Mucosa of rectum (tissue), 2 donors: ENCODE results near the gene PITX1.

ENCODE experiments used
- H3K27ac ChIP-seq, 2 donors: one replicate each; pipeline ENCODE4 v1.7.0; 2013; ENCODE audit warnings: inconsistent platforms in 2 of 2, low read depth in 2 of 2, low read length in 2 of 2
- H3K27me3 ChIP-seq, 2 donors: one replicate each; pipeline ENCODE4 v1.7.0; 2013; ENCODE audit warnings: low read length in 2 of 2; ENCODE audit not compliant: control insufficient read depth in 2 of 2, insufficient read depth in 2 of 2
- H3K36me3 ChIP-seq, 2 donors: one replicate each; pipeline ENCODE4 v1.7.0; 2013; ENCODE audit warnings: low read length in 2 of 2; ENCODE audit not compliant: control insufficient read depth in 2 of 2, insufficient read depth in 2 of 2
- H3K4me1 ChIP-seq, 2 donors: one replicate each; pipeline ENCODE4 v1.7.0; 2013; ENCODE audit warnings: low read length in 2 of 2, mild to moderate bottlenecking in 1 of 2; ENCODE audit not compliant: control insufficient read depth in 2 of 2, insufficient read depth in 2 of 2
- H3K4me3 ChIP-seq, 2 donors: one replicate each; pipeline ENCODE4 v1.7.0; 2013; ENCODE audit warnings: low read length in 2 of 2
- H3K9ac ChIP-seq, 2 donors: one replicate each; pipeline ENCODE4 v1.7.0; 2013; ENCODE audit warnings: low read length in 2 of 2, low read depth in 1 of 2, mild to moderate bottlenecking in 1 of 2
- H3K9me3 ChIP-seq, 2 donors: one replicate each; pipeline ENCODE4 v1.7.0; 2013; ENCODE audit warnings: low read length in 2 of 2; ENCODE audit not compliant: control insufficient read depth in 2 of 2
- donor health status: healthy.
- donor health status: Normal muscosa, but diverticular disease.

Gene PITX1

DNA sequence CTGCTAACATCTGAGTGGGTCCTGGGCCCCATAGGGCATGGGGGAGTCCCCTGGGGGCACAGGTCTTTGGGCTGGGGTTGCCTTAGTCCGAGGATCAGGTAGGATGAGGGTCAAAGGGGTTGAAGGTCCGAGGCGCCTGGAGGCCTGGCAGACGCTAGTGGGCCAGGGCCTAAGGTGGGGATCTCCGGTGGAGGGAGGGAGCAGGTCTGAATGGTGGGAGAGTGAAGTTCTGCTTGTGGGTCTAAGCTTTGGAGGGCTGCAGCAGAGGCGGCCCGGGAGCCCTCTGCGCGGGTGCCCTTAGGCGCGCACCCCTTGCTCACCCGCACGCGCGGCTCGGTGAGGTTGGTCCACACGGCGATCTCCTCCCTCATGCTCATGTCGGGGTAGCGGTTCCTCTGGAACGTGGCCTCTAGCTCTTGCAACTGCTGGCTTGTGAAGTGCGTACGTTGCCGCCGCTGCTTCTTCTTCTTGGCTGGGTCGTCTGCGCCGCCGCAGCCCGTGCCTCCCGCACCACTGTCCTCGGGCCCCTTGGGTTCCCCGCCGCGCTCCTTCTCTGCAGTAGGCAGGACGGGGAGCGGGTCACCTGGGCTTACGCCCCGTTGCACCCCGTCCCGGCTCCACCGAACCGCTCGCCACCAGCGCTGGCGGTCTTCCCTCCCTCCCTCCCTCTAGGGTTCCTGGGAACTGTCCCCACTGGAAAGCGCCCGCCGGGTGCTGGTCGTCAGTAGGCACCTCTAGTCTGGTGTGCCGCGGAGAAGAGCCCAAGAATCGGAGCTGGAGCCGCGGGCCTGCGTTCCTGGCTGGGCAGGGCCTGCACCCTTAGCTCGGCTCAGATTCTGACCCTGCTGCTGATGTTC lies 2.8 kb downstream of the PITX1 start:
- H3K36me3 ChIP-seq = no peaks in the 10 kb centered on the region
- H3K27me3 ChIP-seq = peaks cover 53 to 73% of the 10 kb centered on the region in 2 donors
- peak overlapping the region; percentile 60 to 61 for H3K27ac ChIP-seq
- peak overlapping the region; percentile 72 to 74 for H3K4me3 ChIP-seq
- peaks cover 18 to 19% of the 10 kb centered on the region in 2 donors for H3K4me1 ChIP-seq
- no peaks in the 10 kb centered on the region for H3K9me3 ChIP-seq
- H3K9ac ChIP-seq = peak overlapping the region; percentile 38 to 62

DNA sequence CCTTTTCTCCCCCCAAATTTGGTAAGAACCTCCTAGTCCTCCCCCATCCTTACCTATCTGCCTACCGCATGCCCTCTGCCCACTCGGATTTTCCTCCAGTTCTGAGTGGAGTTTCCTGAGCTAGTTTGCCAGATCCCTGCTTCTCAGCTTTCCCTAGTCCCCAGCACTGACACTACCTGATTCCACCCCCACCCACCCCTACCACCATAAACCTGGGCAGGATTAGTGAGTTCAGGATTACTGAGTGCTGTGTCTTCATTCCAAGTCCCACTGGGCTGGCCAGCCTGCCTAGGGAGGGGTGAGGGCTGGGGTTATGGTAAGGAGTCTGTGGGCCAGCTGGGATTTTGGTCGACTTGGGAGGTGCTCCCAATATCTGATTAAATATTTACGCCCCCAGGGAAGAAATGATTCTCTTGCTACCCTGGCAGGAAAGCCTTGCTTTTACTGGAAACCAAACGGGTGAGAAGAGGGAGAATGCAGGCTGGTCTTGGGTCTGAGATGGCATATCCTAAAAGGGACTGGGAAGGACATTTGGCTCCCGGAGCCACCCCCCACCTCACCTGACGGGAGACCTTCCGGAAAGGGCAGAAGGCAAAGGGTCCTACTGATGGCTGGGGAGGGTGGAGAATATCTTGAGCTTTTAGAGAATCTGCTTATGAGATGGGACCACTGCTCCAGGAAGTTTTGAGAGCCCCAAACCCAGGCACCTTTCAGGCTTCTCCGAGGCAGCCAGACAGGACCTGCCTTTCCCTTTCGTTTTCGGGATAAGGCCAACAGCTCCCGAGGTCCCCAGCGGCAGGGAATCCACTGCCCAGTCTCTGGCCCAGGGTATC lies 3.7 kb downstream of the PITX1 start:
- Histone ChIP-seq H3K4me3 (peak overlapping the region; percentile 67 to 72), H3K9ac (peak overlapping the region; percentile 38 to 62), H3K4me1 (peaks cover 19% of the 10 kb centered on the region in 2 donors), H3K27me3 (peaks cover 51 to 73% of the 10 kb centered on the region in 2 donors), H3K9me3 (no peaks in the 10 kb centered on the region), H3K36me3 (no peaks in the 10 kb centered on the region), H3K27ac (peak overlapping the region; percentile 60 to 61)

DNA sequence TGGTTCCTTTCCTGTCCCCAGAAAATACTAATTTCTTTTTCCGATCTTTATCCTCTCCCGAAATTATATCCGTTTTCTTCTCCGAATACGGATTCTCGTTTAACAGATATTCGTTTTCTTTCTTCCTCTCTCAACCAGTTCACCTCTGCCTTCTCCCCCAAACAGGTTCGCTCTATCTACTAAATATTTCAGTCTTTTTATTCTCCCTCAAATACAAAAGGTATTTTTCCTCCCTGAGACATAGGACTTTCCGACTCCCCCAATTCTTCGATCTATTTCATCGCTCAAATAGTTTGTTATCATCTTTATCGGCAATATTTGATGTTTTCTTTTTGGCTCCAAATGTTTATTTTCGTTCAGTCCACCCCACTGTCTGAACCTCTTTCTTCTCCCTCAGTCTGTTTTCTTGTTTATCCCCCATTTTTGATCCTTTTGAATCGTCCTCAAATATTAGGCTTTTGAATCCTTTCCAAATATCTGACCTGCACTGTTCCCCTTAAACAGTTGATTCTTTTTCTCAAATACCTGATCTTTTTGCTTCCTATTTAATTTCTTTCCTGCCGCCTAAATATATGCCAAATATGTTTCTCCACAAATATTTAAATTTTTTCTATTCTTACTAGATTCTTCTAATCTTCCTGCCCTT lies 4.4 kb downstream of the PITX1 start:
- peak overlapping the region in 1 of 2 donors; percentile 72 for H3K4me3 ChIP-seq
- peaks cover 15 to 19% of the 10 kb centered on the region in 2 donors for H3K4me1 ChIP-seq
- H3K27ac ChIP-seq = peak overlapping the region; percentile 58 to 61
- peaks cover 46 to 69% of the 10 kb centered on the region in 2 donors for H3K27me3 ChIP-seq
- no peaks in the 10 kb centered on the region for H3K36me3 ChIP-seq
- peak overlapping the region; percentile 17 to 62 for H3K9ac ChIP-seq
- H3K9me3 ChIP-seq = no peaks in the 10 kb centered on the region

DNA sequence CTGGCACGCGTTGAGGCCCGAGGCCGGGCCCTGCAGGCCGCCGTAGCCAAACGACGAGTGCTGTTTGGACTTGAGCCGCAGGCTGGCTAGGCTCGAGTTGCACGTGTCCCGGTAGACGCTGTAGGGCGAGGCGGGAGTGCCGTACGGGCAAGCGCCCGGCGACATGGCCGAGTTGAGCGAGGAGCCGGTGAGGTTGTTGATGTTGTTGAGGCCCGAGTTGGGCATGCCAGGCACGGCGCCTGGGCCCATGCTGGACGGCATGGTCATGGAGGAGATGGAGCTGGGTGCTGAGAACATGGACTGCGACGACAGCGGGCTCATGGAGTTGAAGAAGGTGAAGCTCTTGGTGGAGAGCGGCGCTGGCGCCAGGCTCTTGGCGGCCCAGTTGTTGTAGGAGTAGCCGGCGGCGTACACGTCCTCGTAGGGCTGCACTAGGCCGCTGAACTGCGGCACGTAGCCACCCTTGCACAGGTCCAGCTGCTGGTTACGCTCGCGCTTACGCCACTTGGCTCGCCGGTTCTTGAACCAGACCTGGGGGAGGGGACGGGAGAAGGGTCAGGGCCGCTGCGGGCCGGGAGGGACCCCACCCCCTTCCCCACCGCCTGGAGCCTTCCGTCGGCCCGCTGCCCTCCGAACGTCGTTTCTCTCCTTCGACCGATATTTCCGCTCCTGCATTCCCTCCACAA lies 5.1 kb downstream of the PITX1 start:
- H3K4me3 ChIP-seq = peak overlapping the region; percentile 33 to 35
- peak overlapping the region in 1 of 2 donors; percentile 39 for H3K9ac ChIP-seq
- peaks cover 15 to 19% of the 10 kb centered on the region in 2 donors for H3K4me1 ChIP-seq
- peak overlapping the region; percentile 58 to 61 for H3K27ac ChIP-seq
- H3K9me3 ChIP-seq = no peaks in the 10 kb centered on the region
- peaks cover 46 to 69% of the 10 kb centered on the region in 2 donors for H3K27me3 ChIP-seq
- no peaks in the 10 kb centered on the region for H3K36me3 ChIP-seq

DNA sequence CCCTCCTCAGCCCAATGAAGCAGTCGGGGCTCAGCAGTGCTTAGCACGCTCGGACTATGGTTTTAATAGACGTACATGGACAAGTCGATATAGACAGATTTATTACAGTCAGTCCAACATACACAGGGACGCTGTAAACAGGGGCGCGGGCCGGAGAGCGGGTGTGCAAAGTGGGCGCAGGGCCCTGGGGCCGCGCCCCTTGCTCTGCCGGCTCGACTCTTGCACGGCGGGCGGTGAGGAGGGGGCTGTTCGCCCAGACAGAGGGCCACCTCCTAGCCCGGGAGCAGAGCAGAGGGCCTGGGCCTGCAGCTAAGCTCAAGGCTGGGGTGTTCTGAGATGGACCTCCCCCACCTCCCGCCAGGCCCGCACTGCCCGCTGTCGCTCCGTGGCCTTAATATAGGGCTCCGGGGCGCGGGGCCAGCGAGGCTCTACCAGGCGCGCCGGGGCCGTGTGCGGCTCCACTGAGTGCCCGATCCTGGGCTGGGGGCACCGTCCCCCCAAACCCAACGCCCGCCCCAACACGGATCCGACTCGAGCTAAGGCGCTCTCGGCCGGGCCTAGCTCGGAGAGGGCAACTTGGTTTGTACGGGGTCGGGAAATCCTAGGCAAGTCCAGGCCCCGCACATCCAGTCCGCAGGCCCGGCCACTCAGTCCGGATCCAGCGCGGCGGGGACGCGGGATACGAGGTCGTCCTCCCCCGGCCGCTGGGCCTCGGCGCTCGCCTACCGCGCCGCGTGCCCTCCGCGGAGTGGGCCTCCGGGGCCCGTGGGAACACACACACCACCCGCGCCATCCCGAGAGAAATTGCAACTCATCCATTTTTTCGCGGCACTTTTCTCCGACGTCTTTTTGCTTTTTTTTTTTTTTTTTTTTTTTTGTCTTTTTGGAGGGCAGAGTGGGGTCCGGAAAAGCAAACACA lies 6.1 kb downstream of the PITX1 start:
- Histone ChIP-seq H3K4me3 (no peak overlapping the region), H3K27me3 (peaks cover 46 to 62% of the 10 kb centered on the region in 2 donors), H3K9ac (peak overlapping the region in 1 of 2 donors; percentile 53), H3K27ac (peak overlapping the region; percentile 61 to 73), H3K9me3 (no peaks in the 10 kb centered on the region), H3K36me3 (no peaks in the 10 kb centered on the region), H3K4me1 (peaks cover 10 to 13% of the 10 kb centered on the region in 2 donors)

DNA sequence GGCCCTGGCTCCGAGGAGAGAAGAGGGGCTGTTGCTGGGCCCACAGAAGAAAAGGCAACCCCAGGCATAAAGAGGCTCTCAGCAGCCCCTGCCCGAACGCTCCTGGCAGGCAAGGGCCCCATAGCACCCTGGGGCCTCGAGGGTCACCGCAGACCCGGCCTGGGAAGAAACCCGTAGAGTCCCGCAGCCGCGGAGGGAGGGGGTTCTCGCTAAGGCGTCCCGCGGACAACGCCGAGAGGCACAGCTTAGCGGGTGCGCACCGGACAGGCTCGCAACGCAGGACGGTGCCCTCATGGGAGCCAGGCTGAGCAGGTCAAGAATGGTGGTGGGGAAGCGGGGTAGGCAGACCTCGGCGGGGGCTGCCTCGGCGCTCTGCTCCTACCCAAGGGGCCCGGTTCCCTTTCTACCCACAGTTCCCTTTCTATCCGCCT lies 6.7 kb downstream of the PITX1 start:
- peak overlapping the region in 1 of 2 donors; percentile 53 for H3K9ac ChIP-seq
- H3K36me3 ChIP-seq = no peaks in the 10 kb centered on the region
- peaks cover 9 to 10% of the 10 kb centered on the region in 2 donors for H3K4me1 ChIP-seq
- H3K27me3 ChIP-seq = peaks cover 43 to 55% of the 10 kb centered on the region in 2 donors
- no peaks in the 10 kb centered on the region for H3K9me3 ChIP-seq
- H3K27ac ChIP-seq = peak overlapping the region; percentile 61 to 73
- H3K4me3 ChIP-seq = no peak overlapping the region

DNA sequence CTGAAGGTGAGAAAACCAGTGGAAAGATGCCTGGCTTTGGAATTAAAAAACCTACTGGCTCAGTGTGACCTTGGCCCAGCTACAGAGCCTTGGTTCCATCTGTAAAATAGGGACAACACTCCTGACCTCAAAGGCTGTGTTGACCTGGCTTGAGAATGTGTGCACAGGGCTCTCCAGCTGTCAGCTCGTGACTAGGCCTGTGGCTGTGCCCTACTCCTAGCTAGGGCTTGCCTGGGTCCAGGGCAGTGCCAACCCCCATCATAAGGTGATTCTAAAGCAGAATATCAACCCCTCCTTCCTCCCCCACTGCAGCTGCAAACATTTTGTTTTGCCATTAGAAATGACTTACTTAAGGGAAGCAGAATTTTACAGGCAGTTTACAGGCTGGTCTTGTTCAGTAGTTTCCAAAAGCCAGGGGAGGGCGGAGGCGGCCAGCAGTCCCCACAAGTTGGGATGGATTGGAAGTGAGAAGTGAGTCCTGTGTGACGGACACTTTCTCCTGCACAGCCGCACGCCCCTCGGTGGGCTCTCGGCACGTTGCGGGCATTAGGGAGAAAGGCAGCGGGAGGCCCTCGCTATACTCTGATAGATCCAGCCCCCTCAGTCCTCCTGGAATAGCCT lies 7.3 kb downstream of the PITX1 start:
- Histone ChIP-seq H3K27ac (peak overlapping the region; percentile 61 to 73), H3K9me3 (no peaks in the 10 kb centered on the region), H3K4me1 (peaks cover 9 to 10% of the 10 kb centered on the region in 2 donors), H3K27me3 (peaks cover 38 to 50% of the 10 kb centered on the region in 2 donors), H3K9ac (peak overlapping the region in 1 of 2 donors; percentile 53), H3K36me3 (no peaks in the 10 kb centered on the region), H3K4me3 (no peak overlapping the region)

DNA sequence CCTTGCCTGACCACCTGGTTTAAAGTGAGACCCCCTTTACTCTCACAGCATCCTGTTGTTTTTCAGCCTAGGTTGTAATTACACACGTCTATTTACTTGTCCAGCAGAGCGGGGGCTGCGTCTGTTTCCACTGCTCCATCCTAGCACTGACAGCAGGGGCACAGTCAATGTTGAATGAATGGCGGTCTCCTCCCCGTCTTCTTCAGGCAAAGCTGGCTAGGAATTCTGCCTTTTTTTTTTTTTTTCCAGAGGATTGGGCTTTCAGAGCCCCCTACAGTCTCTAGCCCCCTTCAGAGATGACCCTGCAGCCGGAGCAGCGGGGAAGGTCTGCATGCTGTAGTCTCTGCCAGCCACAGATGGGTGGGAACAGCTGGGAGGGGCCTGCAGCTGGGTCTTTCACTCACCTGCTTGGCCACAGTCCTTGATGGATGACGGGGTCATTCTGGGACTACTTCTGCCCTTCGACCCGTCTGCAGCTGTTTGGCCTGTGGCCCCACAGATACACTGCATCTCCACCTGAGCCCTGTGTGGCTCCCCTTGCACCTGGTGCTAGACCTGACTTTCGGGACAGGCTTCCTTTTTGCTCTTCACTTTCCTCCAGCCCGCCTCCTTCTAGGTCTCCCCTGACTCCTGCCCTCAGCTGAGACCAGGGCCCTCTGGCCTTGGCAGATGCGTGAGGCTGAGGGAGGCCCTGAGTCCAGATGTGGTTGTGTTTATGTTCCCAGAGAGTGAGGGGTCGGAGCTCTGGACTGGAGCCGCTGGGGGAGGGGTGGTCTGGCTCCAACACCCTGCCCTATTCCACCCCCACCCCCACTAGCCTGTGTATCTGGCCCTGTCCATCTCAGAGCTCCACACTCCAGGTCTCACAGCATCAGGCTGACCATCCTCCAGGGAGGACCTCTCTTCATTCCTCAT lies 8.0 kb downstream of the PITX1 start:
- no peaks in the 10 kb centered on the region for H3K9me3 ChIP-seq
- H3K4me1 ChIP-seq = peaks cover 7 to 8% of the 10 kb centered on the region in 2 donors
- no peak overlapping the region for H3K4me3 ChIP-seq
- H3K36me3 ChIP-seq = no peaks in the 10 kb centered on the region
- H3K27ac ChIP-seq = peak overlapping the region in 1 of 2 donors; percentile 32
- H3K27me3 ChIP-seq = peaks cover 35 to 43% of the 10 kb centered on the region in 2 donors
- no peak overlapping the region for H3K9ac ChIP-seq
